GF-D8 (cell line): ENCODE results near the gene PDE9A.

Source experiments
- DNase-seq: peaks from one replicate; lab custom pipeline; 2025; lab: John Stamatoyannopoulos, UW

The PDE9A gene

DNA sequence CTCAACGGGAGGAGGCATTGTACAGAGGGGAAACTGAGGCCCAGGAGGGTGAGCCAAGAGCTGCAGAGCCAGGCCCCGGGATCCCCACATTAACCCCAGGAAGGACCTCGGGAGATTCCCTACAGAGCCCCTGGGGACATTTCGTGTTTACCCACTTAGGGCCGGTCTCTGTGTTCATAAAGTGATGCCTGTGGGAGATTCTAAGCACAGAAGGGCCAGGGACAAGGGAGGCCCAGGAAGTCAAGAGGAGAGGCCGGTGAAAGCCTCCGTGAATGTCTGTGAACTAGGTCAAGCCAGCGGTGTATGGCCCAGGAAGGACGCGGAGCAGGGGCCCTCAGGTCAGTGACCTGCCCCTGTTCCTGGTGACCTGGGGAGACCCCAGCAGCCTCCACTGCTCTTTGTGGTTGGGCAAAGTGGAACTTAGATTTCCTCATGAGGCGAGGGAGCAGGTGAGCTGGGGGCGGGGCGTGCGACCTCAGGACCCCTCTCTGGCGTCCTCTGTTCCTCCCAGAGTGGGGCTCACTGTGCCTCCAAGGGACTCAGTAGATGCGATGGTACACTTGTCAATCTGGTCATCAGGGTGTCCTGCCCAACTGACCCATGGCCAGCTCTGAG, 34.9 kb downstream of the PDE9A start:
- no peak for DNase-seq

GRCh38 chr21:42688841-42689371, 35.5 kb downstream of the PDE9A start:
- DNase-seq: no peak

GRCh38 chr21:42690586-42690985, 37.2 kb downstream of the PDE9A start:
- DNase-seq: no peak

GRCh38 chr21:42691901-42692559, 38.6 kb downstream of the PDE9A start:
- DNase-seq: no peak

DNA sequence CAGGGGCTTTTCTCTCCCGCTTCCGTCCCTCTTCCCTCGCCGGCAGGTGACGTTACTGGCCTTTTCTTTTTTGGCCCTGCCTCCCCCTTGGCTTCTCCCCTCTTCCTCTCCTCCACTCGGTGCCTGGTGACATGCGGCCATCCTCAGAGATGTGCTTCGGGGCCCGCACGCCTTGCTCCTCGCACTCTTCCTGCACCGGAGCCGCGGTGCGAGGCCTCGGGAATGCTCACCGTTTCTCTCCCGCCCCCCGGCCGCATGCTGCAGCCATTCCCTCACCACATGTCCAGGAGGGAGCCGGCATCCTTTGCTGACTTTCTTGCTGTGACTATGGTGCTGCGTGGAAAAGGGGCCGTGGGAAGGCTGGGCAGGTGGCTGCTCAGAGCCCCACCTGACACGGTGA, 39.3 kb downstream of the PDE9A start:
- no peak for DNase-seq

GRCh38 chr21:42694751-42695696, 41.6 kb downstream of the PDE9A start:
- DNase-seq: no peak

GRCh38 chr21:42695697-42696380, 42.4 kb downstream of the PDE9A start:
- no peak for DNase-seq

DNA sequence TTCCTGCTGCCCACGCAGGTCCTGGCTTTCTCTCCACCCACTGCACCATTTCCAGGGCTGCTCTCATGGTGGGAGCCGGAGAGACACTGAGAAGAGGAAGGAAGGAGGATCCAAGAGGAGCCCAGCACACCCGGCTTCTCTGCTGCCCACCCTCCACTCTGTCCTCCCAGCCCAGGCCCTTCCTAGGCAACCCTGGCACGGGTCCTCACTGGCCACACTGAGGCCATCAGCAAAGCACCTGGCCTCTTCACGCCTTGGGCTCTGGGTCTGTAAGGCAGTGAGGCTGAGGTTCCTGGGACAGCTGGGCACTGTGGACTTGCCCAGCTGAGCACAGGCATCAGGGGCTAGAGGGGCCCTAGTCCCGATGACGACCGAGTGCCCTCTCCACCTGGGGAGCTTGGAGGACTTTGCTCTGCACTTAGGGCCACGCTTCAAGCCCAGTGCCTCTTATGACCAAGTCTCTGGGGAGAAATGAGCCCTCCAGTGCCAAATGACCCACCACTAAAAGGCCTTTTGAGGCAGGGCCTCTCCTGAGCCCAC, 43.1 kb downstream of the PDE9A start:
- no peak for DNase-seq

GRCh38 chr21:42698733-42699132, 45.3 kb downstream of the PDE9A start:
- DNase-seq: no peak

- DNase-seq: no peak
Observed at GRCh38 chr21:42699196-42699595, 45.8 kb downstream of the PDE9A start.

DNA sequence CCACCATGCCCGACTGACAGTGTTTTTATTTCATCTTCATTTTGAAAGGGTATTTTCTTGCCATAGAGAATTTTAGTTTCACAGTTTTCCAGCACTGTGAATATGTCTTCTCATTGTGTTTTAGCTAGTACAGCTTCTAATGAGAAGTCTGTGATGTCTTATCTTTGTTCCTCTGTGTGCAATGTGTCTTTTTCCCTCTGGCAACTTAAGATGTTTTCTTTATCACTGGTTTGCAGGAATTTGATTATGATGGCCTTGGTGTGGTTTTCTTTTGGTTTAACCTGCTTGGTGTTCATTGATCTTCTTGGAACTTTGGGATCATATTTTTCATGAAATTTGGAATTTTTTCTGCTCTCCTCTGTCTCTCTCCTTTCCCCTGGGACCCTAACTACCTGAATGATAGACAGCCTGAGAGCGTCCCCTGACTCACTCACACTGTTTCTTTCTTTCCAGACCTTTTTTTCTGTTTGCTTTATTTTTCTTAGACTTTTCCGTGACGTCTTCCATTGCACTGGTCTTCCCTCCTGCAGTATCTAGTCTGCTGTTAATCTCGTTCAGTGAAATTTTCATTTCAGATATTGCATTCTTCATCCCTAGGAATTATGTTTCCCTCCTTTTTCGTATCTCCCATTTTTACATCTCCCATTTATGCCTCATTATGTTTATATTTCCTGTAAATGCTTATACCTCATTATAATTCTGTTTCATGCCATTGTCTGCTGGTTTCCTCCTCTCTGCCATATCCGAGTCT, 48.5 kb downstream of the PDE9A start:
- no peak for DNase-seq

- no peak for DNase-seq
Observed at GRCh38 chr21:42702720-42703119, 49.3 kb downstream of the PDE9A start.

DNA sequence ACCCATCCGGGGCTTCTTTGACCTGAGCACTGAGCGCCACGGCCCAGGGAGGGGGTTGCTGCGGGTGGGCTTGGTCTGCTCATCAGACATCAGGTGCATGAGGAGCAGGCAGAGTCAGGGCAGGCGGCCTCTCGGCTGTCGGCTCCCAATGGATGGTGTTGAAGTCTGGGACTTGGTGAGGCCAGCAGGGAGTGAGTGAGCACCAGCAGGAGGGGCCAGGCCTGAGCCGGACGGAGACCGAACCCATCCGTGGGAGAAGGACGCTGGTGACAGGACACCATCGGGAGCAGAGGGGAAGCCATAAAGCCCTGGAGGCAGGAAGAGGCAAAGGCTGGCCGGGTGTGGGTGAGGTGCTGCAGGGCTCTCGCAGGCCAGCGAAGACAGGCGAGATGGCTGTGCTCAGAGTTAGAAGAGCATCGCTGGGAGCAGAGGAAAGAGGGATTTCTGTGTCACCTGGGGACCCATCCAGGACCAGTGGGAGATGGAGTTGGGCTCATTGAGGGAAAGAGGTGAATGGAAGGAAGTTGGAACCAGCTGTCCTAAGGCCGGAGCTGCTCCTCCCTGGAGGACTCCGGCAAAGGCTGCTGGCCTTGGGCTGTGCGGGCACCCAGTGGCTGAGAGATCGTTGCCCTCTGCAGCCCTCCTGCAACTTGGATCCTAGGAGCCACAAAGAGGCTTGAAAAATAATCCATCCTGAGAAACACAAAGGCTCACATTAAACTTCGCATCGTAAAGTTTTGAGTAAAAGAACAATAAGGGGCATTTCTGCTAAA, 49.9 kb downstream of the PDE9A start:
- DNase-seq: no peak

- no peak for DNase-seq
Observed at GRCh38 chr21:42703965-42704364, 50.5 kb downstream of the PDE9A start.

DNA sequence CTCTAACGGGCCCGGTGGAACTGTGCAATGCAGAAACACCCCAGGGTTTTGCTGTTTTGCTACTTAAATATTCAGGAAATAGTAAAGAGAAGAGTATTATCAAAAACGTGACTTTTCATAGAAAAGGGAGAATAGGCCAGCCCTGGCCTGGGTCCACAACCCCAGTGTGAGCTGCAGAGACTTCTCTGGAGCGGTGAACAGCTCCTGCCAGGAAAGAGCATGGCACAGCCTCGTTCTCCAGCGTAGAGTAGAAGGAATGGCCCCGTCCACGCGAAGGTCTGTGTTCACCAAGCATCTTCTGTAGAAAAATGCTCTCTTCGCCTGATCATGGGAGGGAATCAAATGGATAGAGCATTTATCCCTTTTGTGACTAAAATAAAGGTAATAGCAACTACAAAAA, 51.4 kb downstream of the PDE9A start:
- no peak for DNase-seq

DNA sequence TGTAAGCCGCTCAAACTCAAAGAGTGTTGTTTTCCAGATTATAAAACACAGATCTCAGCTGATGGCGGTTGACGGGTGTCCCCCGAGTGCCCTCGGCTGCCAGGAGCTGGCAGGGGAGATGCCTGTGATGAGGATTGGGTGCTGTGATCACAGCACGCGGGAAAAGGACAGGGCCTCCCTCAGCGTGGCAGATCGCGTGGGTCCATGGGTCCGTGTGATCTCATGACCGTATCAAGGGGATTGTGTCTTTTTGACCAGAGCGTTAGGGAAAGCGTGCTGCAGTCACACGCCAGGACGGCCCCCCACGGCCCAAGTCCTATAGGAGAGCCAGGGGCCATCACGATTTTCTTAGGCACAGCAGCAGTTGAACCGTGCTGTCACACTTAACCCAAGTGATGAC, 51.9 kb downstream of the PDE9A start:
- no peak for DNase-seq

- no peak for DNase-seq
Observed at GRCh38 chr21:42705746-42706374, 52.4 kb downstream of the PDE9A start.

GRCh38 chr21:42706765-42707164, 53.3 kb downstream of the PDE9A start:
- DNase-seq: no peak

- no peak for DNase-seq
Observed at GRCh38 chr21:42707207-42707830, 53.9 kb downstream of the PDE9A start.
